HG02852 (cell line): ENCODE data around the gene ZNF503.
"Not testable (repeated sequence)": the region's sequence is repeated elsewhere in the genome, so short reads cannot be mapped to it uniquely, and the experiment has no call there.

Experiments used
- ATAC-seq: cut with Tn5 transposase; IDR thresholded peaks from one replicate; pipeline ENCODE4 v1.9.1; 2021; ENCODE audit warnings: mild to moderate bottlenecking, moderate library complexity; ENCODE audit not compliant: unreplicated experiment

ZNF503 gene

DNA sequence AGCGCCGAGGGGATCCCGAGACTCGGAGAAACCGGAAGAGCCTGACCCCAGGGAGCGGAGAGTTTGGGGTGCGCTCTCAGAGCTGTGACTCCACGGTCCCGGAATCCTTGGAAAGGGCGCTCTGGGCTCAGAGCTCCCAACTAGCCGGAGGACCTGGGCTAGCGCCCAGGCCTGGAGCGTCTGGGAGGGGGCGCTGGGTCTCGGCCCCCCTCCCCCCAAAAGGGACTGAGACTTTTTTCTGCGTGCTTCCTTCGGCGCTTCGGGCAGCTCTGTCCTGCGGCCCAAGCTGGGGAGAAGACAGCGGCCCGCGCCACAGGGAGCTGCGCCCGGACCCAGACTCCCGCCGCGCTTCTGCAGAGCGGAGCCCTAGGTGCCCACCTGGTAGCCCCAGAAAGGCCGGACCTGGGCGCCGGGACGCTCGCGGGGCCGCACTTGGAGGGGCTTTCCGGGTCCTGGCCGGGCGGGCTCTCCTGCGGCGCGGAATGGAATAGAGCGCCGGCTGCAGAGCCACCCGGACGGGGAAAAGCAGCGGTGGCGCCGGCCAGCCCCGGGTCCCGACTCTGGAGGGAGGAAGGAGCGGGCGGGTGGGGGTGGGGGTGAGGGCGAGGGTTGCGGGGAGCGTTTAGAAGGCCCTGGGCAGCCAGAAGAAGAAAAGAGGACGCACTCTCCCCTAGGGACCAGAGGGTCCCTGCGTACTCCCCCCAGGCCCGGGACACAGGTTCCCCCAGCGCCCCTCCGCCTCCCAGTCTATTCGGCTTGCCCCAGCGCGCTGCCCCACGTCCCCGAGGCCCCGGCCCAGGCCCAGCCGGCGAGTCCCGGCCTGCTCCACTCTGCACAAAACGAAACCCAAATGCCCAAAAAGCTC is 4.7 kb downstream of the ZNF503 start:
- ATAC-seq, result no peak

DNA sequence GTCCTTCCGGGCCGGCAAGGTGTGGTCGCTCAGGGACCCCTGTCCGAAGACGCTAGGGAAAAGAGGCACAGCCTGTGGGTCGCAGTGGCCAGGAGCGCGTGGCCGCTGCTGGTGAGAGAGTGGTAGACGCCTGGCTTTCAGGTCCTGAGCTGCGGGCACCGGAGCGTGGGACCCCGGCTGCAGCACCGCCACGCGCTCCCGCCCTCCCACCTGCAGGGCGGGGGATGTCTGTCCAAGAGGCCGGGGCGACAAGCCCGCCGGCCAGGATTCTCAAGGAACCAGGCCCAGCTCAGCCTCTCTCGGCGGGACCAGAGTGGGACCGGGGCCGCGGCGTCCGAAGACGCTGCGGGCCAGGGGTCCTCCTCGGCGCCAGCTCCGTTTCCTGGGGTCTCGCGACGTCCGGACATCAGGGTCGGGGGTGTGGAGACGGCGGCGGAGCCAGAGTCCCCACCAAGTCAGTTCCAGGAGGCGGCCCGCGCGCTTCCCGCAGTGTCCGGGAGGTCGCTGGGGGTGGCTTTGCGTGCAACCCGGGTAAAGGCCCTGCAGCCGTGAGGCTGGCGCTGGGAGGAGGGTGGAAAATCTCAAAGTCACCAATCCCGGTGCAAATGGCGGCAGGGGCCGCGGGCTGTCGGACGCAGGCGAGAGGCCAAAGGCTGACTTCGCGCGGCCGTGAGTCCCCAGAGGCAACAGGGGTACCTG is 5.5 kb downstream of the ZNF503 start:
- ATAC-seq, result no peak

DNA sequence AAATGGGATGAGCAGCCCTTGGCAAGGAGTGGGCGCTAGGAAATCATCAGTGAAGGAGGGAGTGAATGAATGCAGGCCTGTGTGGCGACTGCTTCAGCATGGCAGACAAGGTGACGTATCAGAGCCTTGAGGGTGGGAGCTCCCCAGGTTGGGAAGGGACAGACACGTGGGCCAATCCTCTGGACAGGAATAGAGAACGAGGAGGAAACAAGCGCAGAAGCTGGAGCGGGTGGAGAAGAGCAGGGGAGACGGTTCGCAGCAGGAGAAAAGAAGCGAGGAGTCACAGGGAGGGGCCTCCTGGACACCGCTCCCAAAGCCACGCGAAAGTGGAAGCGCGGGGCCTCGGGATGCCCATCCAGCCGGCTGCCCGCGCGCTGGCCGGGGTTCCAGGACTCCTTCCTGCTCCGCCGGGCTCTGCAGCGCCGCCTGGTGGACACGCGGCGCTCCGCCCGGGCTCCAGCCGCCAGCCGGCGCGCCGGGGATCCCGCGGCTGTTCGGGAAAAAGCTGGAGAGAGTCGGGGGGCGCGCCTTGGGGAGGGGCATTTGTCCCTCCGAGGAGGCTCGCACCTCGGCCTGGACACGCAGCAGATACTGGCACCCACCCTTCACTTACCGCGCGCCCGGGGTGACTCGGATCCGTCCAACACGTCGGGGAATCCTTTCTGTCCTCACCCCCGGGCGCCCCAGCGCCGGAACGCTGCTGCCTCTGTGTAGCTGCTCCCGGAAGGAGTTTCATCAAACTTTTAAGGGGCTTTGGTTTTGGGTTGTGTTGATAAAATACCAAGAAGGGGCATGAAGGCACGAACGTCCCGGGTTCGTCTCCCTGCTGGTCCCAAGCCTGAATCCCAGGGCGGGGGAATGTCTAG is 6.3 kb downstream of the ZNF503 start:
- ATAC-seq, result no peak

DNA sequence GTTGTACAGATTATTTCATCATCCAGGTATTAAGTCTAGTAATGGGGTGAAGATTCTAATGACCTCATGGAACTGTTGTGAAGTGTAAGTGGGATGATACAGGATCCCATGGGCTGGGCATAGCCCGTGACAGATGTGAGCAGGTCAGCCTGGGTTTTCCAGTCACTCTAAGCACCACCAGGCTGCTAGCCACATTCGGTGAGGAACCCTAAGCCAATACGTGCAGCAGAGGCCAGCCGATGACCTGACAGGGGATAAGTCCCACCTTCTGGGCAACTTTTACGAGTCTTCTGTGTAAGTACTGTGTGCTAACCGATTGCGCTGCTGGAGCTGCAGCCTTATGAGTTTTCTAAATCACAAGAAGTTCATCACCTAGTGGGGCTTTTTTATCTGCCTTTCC is 7.3 kb downstream of the ZNF503 start:
- ATAC-seq, result no peak

DNA sequence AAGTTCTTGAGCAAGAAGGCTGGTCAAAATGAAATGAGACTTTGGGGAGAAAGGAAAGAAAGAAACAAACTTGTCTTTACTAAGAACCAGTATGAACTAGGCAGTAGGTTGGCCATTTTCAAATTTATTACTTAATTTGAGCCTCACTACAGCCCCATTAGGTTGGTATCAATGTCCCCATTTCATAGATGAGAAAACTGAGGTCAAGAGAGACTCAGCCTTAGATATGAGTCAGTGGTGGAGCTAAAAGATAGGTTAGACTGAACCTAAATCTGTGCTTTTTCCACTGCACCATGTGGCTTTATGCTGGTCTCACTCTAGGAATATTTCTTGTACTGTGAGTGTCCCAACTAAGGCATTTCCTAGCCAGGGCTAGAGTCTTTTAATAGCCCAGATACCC is 8.8 kb downstream of the ZNF503 start:
- ATAC-seq, result no peak

DNA sequence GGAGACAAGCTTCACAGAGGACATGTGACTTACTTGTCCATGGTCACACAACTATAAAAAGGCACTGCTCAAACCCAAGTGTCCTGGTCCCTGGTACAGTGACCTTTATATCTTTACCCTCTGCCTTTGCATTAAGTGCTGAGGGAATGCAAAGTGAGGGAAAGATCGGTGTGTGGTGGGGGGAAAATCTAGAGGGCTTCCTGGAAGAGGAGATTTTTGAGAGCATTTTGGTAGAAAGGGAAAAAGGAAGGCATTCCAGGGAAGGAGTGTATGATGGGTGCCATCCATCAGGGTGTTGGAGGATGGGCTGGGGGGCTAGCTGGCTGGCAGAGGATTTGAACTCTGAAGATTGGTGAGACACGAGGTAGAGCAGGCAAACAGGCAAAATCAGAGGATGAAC is 9.3 kb downstream of the ZNF503 start:
- no peak for ATAC-seq

DNA sequence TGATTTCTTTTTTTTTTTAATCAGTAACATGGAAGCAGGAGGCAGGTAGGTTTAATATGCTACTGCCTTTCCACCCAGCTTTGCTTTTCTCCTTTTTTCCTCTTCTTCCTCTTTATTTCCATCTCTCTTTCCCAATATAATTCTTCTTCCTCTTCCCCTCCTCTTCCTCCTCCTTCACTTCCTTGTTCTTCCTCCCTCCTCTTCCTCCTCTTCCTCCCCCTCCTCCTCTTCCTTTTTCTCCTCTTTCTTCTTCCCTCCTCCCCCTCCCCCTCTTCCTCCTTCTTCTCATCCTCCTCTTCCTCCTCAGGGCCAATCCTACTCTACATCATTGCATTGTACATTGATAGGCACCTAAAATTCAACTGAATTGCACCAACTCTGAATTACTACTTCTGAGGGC is 11.4 kb downstream of the ZNF503 start:
- no peak for ATAC-seq

DNA sequence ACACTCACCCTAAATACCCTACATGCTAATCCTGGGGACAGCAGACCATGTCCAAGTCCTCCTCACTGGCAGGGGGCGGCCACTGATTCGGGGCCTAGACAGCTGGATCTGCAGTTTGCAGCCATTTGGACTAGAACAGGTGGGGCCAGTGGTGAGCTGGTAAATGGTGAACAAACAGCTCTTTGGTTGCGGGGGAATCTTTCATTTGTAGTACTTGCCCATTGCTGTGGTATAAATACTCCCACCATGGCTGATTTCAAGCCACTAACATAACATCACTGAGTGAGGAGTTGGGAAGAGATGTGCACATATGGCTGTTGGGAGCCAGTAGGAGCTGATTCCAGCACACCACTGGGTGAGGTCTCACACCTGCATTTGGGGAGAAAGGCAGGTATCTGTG is 13.5 kb downstream of the ZNF503 start:
- ATAC-seq, result no peak

DNA sequence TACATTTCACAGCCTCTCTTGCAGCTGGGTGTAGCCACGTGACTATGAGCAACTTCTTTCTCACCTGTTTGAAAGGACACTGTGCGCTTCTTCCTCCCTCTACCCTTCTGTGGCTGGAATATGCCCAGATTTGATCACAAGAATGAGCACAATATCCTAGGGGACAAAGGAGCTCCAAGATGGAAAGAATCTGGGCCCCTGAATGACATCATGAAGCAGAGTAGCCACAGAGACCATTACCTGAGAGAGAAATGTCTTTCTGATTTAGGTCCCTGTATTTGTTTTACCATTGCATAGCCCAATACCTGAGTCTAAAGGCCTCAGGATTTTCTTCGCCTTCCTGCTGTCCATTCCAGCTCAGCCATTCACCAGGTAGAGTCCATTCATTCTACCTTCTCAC is 15.4 kb downstream of the ZNF503 start:
- ATAC-seq, result no peak

DNA sequence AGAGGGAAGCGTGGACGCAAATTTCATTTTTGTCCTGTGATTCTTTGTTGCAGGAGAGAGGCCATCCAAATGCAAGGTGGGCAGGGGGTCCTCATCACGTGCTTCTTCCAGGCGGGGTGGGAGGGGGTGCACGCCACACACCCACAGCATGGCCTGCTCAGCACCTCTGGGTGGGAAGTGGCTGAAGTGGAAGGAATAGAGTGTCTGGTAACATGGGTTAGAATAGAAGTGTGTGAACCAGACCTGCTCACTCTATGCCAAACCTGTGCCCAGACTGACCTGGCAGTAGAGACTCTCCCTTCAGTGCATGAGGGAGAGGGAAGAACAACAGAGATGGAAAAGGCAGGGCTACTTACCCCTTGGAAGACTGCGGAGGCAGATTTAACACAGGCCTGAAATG is 21.7 kb downstream of the ZNF503 start:
- ATAC-seq, result no peak

DNA sequence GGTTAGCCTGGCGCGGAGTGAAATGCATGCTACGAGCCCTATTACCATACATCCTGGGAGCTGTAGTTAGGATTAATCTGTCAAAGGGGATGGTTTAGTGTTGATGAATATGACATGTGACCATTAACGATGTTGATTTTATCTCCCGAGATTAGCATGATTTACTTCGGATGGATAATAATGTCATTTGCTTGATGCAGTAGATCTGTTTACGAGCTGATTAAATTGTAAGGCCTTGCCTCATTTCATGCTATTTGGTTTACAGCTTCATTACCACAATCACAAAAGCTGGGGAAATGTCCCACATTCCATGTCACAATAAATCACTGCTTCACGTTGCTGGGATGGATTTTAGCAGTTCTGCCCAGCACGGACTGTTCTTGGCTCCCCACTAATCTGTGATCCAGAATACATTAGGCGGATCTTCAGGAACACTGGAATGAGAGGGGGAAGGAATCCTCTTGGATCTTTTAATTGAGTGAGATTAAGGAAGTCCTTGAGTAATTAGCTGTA is 22.3 kb downstream of the ZNF503 start:
- no peak for ATAC-seq

DNA sequence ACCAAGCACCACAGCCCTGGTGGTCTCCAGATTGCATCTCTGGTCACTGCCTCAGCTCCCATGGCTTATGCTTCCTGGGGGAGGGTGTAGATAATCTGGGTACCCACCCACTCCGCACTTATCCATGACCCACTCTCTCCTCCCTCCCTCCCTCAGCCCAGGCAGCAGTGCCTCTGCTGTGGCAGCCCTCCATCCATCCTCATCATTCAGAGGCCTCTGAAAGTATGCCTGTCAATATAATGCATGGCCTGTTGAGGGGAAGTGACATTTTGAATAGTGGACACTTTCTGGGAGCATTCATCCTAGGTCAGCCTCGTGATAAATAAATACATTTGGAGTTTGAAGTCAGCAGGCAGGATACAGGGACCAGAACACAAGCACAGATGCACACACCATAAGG is 23.2 kb downstream of the ZNF503 start:
- no peak for ATAC-seq

DNA sequence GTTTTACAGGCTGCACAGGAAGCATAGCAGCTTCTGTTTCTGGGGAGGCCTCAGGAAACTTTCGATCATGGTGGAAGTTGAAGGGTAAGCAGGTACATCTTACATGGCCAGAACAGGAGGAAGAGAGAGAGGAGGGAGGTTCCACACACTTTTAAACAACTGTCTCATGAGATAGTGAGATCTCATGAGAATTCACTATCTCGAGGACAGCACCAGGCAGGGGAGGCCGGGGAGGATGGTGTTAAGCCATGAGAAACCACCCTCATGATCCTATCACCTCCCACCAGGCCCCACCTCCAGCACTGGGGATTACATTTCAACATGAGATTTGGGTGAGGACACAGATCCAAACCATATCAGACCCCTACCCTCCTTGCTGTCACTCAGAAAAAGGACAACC is 23.7 kb downstream of the ZNF503 start:
- ATAC-seq, result no peak

DNA sequence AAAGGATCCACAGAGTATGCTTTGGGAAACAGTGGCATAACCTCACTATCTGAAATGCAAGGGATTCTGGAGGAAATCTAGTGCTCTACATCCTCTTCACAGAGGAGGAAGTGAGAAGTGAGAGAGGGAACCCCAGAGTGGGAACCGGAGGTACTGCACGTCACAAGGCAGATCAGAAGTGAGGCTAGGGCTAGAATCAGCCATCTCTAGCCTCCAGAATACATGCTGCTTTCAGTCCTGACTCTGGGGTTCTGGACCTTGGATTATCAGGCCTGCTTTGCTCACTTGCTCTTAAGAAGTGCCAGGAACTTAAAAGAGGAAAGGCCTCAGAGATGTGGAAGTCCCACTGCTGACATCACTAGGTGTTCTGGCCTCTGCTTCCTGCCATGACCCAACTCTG is 25.7 kb downstream of the ZNF503 start:
- ATAC-seq, result peak; percentile 83

DNA sequence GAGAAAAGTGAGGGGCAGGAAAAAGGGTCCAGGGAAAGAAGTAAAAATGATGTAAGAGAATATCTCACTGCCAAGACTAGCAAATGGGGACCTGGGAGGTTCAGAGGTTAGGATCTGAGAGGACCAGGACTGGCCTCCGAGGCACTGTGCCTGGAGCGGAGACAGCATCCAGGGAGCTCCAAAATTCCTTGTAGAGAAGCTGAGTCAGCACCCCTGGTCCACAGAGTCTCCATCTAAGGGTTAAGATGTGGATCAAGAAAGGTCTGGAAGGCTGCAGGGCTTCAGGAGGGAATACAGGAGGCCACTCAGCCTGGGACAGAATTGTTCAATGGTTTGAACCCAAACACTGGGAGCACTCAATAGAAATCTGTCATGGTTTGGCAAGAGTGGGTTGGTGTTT is 30.6 kb downstream of the ZNF503 start:
- ATAC-seq, result no peak

DNA sequence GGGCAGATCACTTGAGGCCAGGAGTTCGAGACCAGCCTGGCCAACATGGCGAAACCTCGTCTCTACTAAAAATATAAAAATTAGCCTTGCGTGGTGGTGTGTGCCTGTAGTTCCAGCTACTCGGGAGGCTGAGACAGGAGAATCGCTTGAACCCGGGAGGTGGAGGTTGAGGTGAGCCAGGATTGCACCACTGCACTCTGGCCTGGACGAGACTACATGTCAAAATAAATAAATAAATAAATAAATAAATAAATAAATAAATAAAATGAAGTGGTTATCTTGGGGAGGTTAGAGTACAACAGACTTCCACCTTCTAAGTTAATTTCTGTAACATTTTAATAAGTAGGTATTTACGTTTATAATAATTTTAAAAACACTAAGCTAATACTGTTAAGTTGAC is 31.7 kb downstream of the ZNF503 start:
- ATAC-seq, result not testable (repeated sequence)

DNA sequence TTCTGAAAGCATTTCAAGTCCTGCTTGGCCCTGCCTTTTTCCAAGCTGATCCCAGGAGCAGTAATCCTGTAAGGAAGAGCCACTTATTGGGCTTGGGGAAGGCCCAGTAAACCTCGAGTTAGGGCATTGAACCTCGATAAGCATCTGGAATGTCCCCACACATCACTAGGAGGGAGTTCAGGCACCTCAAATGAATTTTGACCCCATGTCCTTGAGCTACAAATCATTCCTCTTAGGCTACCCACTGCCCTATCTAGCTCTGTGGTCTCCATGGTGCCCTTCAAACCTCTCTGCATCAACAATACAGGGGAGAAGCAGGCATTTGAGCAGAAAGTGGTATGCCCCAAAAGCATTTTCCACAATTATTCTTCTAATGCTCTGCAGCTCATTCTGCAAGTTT is 33.7 kb downstream of the ZNF503 start:
- ATAC-seq, result no peak

DNA sequence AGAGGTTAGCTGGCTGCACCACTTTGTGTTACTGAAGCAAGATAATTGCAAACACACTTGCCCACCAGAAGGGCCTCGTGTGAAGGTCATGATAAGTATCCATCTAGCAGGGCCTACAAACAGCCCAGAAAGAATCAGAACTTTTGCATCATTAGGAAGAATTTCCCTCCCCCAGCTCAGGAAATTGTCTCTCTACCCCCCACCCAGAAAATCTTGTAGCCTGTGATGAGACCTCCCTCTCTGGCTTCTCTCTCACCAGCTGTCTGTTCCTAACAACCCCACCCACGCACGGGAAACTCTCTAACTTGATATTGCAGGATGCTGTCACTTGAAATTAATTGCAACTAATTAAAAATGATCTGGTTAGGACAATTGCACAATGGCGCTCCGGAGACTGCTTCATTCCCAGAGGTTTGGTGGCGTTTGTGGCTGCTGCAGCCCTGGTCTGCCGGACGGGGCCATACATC is 34.5 kb downstream of the ZNF503 start:
- ATAC-seq, result no peak

DNA sequence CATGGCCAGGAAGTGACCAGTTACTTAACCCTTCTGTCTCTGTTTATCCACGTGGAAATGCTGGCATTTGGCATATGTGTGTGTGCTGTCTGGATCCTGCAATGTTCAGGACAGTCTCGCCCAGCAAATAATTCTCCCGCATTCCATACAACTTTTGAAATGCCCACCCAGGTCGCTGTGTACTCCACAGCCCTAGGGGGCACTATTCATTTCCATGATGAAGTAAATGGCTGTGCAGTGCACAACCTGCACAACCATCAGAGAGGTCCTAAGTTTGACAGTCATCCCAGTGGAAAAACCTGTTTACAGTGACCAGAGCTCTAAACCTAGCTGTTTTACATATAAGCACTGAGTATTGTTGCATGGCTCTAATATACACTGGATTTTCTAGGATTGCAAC is 38.1 kb downstream of the ZNF503 start:
- no peak for ATAC-seq

DNA sequence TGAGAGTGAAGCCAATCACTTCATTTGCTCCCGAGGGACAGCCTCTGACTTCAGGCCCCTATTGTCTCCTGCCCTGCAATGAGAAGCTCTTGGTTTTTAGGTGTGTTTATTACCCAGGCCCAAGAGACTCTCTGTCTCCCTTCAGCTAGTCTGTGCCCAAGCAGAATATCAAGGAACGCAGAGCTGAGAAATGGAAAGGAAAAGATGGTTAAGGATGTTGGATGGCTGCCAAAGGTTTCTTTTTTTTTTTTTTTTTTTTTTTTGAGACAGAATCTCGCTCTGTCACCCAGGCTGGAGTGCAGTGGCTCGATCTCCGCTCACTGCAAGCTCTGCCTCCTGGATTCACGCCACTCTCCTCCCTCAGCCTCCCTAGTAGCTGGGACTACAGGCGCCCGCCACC is 41.7 kb downstream of the ZNF503 start:
- not testable (repeated sequence) for ATAC-seq

DNA sequence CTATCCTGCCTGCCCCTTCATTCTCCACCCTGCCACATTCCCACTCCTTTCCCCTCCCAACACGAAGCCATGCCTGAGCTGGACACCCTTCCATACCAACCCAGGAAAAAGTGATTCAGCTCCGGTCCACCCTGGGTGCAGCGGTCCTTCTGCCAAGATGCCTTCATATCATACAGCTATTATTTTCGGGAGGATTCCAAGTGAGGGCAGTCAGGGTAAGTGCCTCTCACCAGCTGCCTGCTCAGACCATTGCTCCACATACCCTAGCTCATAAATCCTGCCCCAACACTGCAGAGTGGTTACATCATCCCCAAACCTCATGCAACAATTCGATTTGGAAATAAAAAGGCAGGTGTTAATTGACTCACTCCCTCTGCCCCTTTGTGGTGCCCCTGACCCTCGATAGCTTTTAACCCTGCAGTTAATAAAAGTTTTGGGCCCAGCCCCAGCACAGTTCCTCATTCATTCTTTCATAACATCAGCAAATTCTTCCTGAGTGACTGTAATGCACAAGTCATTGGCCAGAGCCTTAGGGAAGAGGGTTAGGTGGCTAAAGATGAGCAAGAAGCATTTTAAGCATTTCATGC is 42.6 kb downstream of the ZNF503 start:
- no peak for ATAC-seq
